HG03571 (cell line): Measurements from ENCODE around the gene CCDC74A.
"Not testable (repeated sequence)": the region's sequence is repeated elsewhere in the genome, so short reads cannot be mapped to it uniquely, and the experiment has no call there.

Source experiments
- ATAC-seq: cut with Tn5 transposase; IDR thresholded peaks from one replicate; pipeline ENCODE4 v1.9.1; 2021; ENCODE audit not compliant: unreplicated experiment

CCDC74A gene

DNA sequence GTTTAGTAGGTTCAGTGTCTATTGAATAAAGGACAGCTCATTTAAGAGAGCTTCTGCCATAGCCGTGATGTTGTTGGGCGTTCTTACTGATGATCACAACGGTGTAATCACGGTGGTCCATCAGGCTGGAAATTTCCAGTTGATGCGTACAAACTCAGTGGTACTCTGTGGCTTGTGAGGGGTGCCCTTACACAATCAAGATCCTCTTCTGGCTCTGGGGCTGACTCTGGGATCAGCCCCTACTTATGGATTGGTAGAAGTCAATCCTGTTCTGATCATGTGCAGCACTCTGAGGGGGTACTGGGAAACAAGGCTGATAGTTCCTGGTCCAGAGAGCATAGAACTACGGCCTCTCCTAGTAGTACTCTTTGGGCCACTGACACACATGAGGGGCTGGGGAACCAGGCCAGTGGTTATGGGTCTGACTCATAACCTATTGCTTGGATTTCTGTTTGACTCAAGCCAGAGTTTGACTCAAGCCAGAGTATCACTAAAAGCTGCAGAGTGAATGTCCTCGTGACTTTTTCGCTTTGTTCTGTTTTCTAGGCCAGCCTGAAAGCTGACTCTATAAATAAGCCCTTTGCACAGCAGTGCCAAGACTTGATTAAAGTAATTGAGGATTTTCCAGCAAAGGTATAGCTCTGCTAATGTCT is 29.2 kb upstream of the CCDC74A start:
- ATAC-seq = peak; percentile 86

- not testable (repeated sequence) for ATAC-seq
Observed at GRCh38 chr2:131503587-131503986, 24.1 kb upstream of the CCDC74A start.

- ATAC-seq = not testable (repeated sequence)
Observed at GRCh38 chr2:131504082-131504750, 23.5 kb upstream of the CCDC74A start.

DNA sequence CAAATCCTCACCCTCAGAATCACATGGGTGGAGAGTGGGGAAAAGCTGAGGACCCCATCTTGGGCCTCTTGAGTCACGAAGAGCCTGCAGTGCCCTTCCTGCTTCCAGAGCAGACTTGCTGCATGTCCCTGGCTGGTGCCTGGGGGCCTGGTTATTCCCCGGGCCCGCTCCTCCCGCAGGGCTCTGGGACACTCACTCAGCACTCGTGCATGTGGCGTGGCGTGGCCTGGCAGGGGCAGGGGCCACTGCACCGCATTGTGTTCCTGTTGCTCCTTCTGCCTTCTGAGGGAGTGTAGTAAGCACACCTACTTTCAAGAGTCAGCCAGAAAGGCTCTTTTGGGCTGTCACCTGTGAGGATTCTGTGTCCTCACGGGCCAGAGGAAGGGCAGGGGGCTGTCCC is 18.1 kb upstream of the CCDC74A start:
- ATAC-seq = no peak

GRCh38 chr2:131511291-131511968 is 16.3 kb upstream of the CCDC74A start:
- ATAC-seq = not testable (repeated sequence)

DNA sequence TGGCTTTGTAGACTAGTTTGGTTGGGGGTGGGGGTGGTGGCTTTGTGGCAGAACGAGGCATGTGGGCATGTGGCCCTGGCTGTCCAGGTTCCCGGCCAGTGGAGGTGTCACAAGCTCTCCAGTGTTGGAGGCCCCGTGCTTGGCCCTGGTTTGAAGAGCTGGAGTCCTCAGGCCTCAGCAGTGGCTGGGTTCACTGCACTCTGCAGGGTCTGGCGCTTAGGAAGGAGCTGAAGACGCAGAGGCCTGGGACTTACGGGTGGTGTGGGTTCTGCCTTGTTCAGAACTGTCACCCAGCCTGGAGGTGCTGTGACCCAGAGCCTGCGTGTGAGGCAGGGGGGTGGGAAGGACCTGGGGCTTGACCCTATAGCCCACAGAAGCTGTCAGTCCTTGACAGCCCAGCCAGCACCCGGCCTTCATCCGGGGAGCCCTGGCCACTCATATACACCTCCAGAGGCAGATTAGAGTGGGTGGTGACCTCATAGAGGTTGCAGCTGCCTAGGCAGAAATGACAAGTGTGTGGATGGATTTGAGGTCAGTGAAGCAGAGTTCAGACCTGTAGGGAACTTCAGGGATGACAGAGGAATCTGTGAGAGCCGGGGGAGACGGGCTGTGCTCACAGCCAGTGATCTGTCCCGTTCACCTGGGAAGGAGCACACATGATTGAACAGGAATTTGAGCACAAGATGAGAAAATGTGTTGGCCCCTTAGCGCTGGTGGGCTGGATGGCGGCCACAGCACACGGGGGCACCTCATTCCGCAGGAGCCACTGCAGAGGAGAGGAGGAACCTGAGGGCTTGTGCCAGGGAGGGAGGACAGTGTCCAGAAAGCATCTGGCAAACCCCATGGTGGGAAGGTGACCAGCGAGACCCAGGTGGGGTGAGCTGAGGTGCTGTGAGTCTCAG is 15.5 kb upstream of the CCDC74A start:
- not testable (repeated sequence) for ATAC-seq

- ATAC-seq = peak; percentile 76
Observed at GRCh38 chr2:131514408-131515166, 13.1 kb upstream of the CCDC74A start.

DNA sequence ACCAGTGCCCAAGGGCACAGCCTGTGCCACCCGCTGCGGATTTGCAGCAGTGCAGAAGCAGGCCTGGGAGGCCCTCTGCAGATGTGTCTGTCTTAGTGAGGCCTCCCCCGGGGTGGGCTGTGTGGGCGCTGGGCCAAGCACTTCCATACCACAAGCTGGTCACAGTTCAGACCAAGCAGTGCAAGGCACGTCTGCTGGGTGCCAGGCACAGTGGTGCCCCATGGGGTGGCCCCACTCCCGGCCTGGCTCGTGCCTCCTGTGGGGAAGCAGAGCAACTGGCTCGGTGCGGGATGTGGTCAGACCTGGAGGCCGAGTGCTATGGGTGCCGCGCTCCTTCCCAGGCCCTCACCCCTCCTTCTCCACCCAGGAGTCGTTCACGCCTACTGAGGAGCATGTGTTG is 12.5 kb upstream of the CCDC74A start:
- ATAC-seq = not testable (repeated sequence)

DNA sequence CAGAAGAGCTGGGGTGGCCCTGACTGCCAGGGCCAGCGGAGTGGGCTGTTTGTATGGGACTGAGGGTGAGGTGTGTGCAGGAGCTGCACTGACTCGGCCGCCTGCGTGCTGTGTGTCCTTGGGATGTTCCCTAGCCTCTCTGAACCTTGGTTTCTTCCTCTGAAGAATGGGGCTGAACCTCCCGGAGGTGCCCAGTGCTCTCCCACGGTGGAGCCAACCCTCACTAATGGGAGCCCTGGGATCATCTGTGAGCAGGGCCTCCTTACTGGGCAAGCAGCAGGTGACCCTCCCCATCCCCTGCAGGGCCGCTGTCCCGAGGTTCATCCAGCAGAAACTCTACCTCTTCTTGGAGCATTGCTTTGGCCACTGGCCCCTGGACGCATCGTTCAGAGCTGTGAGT is 11.7 kb upstream of the CCDC74A start:
- ATAC-seq = no peak

GRCh38 chr2:131516621-131517020 is 11.1 kb upstream of the CCDC74A start:
- ATAC-seq = not testable (repeated sequence)

GRCh38 chr2:131517106-131517831 is 10.4 kb upstream of the CCDC74A start:
- ATAC-seq = no peak

GRCh38 chr2:131517856-131518255 is 9.8 kb upstream of the CCDC74A start:
- ATAC-seq = not testable (repeated sequence)

DNA sequence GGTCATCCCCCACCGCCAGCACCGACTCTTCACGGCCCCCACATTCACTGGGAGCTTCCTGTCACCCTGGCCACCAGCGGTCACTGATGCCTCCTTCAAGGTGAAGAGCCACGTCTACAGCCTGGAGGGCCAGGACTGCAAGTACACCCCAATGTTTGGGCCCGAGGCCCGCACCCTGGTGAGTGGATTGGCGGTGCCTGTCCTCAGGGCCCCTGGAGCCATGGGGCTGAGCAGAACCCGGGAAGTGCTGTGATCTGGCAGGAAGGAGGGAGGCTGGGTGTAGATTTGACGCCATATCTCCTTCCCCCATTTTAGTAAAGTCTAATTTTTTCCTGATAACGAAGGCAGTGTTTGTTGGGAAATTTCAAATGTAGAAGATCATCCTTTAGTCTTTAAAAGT is 9.2 kb upstream of the CCDC74A start:
- not testable (repeated sequence) for ATAC-seq

DNA sequence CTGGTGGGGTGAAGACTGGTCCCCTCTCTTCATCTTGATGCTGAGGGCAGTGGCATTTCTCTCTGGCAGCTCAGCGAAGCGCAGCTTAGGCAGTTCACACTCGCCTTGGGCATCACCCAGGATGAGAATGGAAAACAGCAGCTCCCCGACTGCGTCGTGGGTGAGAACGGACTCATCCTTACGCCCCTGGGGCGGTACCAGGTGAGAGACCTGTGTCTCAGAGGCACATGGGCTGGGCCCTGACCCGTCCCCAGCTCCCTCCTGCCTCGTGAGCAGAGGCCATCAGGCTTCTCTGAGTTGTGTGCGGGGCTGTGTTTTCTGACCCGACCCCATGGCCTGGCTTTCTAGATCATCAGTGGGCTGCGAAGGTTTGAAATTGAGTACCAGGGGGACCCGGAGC is 8.2 kb upstream of the CCDC74A start:
- ATAC-seq = no peak

- not testable (repeated sequence) for ATAC-seq
Observed at GRCh38 chr2:131519871-131520470, 7.7 kb upstream of the CCDC74A start.

DNA sequence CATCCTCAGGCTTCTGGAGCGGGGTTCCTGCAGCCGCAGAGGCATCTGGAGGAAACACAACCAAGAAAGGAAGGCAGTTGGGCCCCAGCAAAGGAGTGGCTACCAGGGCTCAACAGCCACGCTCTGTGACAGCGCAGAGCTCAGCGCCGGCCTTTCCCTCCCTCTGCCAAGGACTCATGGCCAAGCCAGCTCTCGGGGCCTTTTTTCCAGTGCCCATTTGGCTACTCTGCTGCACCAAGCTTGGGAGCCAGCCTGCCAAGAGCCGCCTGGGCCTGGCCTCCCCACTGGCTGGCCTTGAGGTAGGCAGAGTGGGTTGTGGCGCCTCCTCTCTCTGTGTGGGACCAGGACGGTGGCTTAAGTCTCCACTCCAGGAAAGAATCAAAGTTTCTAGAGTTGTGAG is 7.2 kb upstream of the CCDC74A start:
- ATAC-seq = no peak

DNA sequence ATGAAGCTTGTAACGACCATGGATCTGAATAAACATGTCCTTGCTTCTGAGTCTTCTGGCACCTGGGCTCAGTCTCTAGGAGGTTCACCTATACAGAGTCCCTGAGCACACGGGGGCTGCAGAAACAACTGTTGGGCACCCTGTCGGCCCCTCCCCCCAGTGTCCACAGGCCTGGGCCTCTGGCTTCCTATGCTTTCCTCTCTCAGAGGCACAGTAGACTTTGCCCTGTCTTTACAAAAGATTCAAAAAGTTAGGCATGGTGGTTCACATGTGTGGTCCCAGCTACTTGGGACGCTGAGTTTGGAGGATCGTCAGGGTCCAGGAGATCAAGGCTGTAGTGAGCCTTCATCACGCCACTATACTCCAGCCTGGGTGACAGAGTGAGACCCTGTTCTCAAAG is 6.2 kb upstream of the CCDC74A start:
- ATAC-seq = not testable (repeated sequence)

- ATAC-seq = no peak
Observed at GRCh38 chr2:131521961-131522781, 5.5 kb upstream of the CCDC74A start.
